ENCODE results near the gene PPM1N. TPM values are rescaled to one million over a fixed set of nuclear protein-coding genes. Genes with fewer than 3 reads are reported as not detected.

Gene PPM1N
- total RNA-seq, 1 experiment from 2014 or later: 5.2 TPM

DNA sequence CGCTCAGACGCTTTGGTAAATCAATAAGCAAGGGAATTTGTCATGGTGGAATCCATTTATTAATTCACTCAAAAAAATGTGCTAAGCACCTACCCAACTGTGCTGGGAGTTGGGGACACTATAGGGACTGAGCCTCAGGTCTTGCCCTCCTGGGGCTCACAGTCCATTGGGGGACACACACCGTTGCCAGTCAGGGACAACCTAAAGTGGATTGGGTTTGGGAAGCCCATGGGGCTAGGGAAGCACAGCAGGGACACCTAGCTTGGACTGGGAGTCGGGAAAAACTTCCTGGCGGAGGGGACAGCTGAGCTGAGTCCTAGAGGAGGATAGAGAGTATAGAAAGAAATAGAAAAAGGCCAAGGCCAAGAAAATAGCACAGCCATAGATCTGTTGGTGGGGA lies 21.9 kb upstream of the PPM1N start (continued):
- TF ChIP-seq RAD21 (IDR thresholded peaks at IDR 0.05; ENCODE audit: low read depth): no peak
- no peak for TF ChIP-seq SRF (IDR thresholded peaks at IDR 0.05; ENCODE audit: low read depth)

GRCh38 chr19:45477186-45477585 lies 21.1 kb upstream of the PPM1N start:
- ChIA-PET RAD21 (ENCODE audit: low non-redundant PET in 1 of 2, low total read pairs in 2 of 2, uncharacterized antibody in 2 of 2, unreplicated experiment in 2 of 2) (interaction anchor here (0.6 to 3.0 kb wide), 3 partner anchors 36 to 168 kb away, joined by 3 to 31 read pairs (median 6); no protein-coding TSS in a partner anchor), POLR2A (interaction anchor here (0.7 to 3.1 kb wide), 4 partner anchors 9 to 313 kb away, joined by 3 to 43 read pairs (median 12); partner anchors contain the start of gene FOSB), CTCF (interaction anchor here (1.2 to 7.5 kb wide), 6 partner anchors 38 to 165 kb away, joined by 3 to 189 read pairs (median 32); partner anchors contain the start of gene PPP1R13L)
- Histone ChIP-seq H3K4me2 (ENCODE audit: low read length) (no peak overlapping the region), H3K36me3 (ENCODE audit: control insufficient read depth in 1 of 2, insufficient read depth in 2 of 2, low read length in 2 of 2) (no peaks in the 10 kb centered on the region; a peak in 1 of 4 replicates), H3K4me3 (replicated peaks in 1 of 2; ENCODE audit: low read depth in 1 of 2, low read length in 2 of 2) (no peak overlapping the region), H3K27me3 (ENCODE audit: insufficient read depth, low read length) (no peaks in the 10 kb centered on the region), H3K9me2 (ENCODE audit: insufficient read depth) (no peaks in the 10 kb centered on the region), H3K79me2 (ENCODE audit: insufficient read depth, low read length) (no peaks in the 10 kb centered on the region), H4K20me1 (ENCODE audit: insufficient read depth) (no peaks in the 10 kb centered on the region), H3K9me3 (ENCODE audit: control insufficient read depth in 1 of 2, insufficient read depth in 1 of 2, low read depth in 1 of 2, low read length in 2 of 2) (no peaks in the 10 kb centered on the region), H3K4me1 (ENCODE audit: control insufficient read depth in 1 of 2, insufficient read depth in 2 of 2, low read length in 2 of 2) (peaks cover 5 to 22% of the 10 kb centered on the region in 2 experiments; a peak in 3 of 4 replicates), H3K9ac (ENCODE audit: low read length) (no peak overlapping the region), H2AFZ (ENCODE audit: low read depth, low read length, poor library complexity, severe bottlenecking) (no peak overlapping the region), H3K27ac (ENCODE audit: low read depth, low read length) (no peak overlapping the region)
- no TSS peak for BruUV-seq (replicated peaks)
- intact Hi-C loops (cut with micrococcal nuclease): no loop called here
- no peak for DNase-seq (ENCODE audit: low read depth, low spot score)
- TF ChIP-seq POLR2AphosphoS5 (IDR thresholded peaks at IDR 0.05; ENCODE audit: low read depth, low read length): no peak
- TF ChIP-seq POLR2A (IDR thresholded peaks at IDR 0.05; ENCODE audit: borderline replicate concordance, extremely low read depth, insufficient read depth, insufficient read length): no peak
- no peak for TF ChIP-seq REST (IDR thresholded peaks at IDR 0.05; ENCODE audit: low read depth)
- no peak for TF ChIP-seq CTCF (IDR thresholded peaks at IDR 0.05 in 2 of 3, conservative IDR thresholded peaks at IDR 0.05 in 1 of 3; ENCODE audit: borderline replicate concordance in 1 of 3, insufficient read depth in 1 of 3, low read depth in 2 of 3, low read length in 2 of 3)
- no peak for TF ChIP-seq EGR1 (IDR thresholded peaks at IDR 0.05; ENCODE audit: low read depth)
- TF ChIP-seq ZNF274 (IDR thresholded peaks at IDR 0.05; ENCODE audit: low read depth, low read length): no peak
- TF ChIP-seq CEBPB (IDR thresholded peaks at IDR 0.05; ENCODE audit: low read depth): no peak
- no peak for TF ChIP-seq ZBTB33 (IDR thresholded peaks at IDR 0.05; ENCODE audit: extremely low read depth, insufficient replicate concordance, low read length)
- TF ChIP-seq SRF (IDR thresholded peaks at IDR 0.05; ENCODE audit: low read depth): no peak
- TF ChIP-seq ELF1 (IDR thresholded peaks at IDR 0.05; ENCODE audit: borderline replicate concordance, low read depth): no peak
- no peak for TF ChIP-seq EZH2 (IDR thresholded peaks at IDR 0.05)
- ATAC-seq: no peak
